NOMO-1 treated with dmso at 0.1 percent for 144 hours (cell line): Measurements from ENCODE around the gene ST3GAL4.

Experiments used
- DNase-seq: peaks from one replicate; lab custom pipeline; 2025; ENCODE audit not compliant: unreplicated experiment; lab: John Stamatoyannopoulos, UW

Gene ST3GAL4

DNA sequence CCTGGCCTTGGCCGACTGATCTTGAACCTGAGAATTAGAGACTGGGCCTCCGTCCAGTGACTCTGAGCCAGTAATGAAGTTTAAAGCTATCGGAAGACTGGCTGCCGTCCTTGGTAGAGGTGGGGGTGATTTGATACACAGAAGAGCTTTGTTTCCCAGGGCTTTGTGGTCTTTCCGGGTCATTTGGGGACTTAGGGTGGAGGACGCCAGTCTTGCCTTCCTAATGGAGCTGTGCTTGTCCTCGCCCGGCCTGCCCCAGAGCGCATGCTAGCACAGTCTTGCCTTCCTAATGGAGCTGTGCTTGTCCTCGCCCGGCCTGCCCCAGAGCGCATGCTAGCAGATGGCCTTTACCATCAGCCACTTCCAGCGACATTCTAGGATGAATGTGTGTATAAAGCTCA, 65.8 kb downstream of the ST3GAL4 start:
- no peak for DNase-seq

DNA sequence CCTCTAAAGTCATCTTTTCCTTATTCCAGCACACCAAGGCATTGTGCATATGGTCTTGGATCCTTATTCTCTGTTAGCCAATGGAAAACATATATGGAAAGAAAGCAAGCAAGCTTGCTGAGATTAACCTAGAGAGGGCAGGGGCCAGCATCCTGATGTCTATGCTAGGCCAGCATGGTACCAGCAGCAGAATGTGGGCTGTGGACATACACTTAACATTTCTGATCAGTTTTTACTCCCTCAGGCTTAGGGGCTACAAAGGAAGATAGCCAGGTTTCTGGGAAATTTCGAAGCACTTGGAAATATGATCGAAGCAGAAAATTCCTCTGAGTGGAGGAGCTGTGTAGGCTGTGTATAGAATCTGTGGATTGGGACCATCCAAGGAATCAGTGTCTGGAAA, 67.0 kb downstream of the ST3GAL4 start:
- no peak for DNase-seq

DNA sequence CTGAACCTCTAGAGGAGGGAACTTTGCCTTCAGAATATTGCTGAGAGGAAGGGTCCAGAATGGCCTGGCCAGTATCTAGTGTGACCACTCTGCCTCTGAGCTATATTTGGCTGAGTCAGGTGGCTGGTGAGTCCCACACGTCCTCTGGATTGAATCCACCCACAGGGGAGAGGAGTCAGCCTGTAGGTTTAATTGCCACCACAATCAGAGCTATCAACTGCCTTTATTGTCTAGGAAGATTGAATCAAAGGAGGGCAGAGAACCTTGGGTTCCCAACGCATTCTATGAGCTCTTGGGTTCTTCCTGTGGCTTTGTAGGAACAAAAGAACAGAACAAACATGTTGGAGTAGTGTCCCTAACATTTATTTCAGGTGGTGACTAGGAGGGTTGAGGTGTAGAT, 67.7 kb downstream of the ST3GAL4 start:
- DNase-seq, result no peak

DNA sequence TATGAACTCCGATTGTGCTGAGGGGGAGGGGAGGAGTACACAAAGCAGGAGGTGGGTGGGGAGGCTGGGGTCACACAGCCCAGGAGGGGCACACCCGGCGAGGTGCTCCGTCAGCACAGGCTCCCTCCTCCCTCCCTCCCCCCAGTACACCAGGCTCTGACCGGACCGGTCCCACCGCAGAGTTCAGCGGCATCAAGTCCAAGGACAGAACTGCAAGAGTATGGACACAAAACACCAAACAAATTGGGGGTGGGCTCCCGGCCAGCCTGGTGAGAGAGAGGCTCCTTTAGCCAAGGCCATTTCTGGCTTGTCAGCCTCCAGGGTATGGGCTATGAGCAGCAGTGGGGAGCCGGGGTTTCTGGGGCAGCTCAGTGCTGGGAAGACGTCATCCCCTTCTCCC, 68.3 kb downstream of the ST3GAL4 start:
- no peak for DNase-seq

DNA sequence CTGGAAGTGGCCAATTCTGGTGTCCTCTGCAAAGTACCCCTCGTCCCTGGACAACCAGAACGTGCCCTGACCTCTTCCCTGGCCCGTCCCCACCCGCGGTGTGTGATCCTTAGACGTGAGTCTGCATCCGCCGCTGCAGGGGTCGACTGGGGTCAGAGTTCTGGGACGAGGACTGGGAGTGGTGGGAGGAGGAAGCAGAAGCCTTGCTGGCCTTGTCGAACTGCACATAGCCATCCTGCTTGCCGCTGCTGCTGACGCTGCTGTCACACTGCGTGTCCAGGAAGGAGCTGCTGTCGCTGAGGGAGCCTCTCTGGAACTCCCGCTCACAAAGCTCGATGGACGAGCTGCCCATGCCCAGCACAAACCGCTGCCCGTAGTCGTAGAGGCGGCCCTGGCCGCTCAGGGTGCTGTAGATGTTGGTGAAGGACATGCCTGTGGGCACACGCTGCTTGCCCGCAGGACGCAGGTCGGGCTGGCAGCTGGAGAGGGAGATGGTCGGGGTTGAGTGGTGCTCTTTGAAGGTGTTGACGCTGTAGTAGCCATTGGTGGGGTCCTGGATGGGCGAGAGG, 69.1 kb downstream of the ST3GAL4 start:
- no peak for DNase-seq

DNA sequence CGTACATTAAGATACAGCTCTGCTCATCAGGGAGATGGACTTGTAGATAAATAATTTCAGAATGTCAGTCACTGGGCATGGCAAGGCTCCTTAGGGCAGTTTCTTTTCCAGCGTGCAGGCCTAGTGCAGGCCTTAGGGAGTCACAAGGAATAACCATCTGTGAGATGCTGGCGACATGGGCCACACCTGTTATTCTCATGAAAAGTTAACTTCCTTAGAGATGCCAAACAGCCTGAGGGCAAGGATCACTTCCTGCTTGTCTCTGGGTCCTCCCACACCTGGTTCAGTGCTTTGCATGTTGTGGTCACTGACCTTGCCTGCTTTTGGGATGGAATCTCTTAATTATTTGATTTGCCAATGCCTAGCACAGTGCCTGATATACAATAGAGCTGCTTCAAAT, 70.6 kb downstream of the ST3GAL4 start:
- DNase-seq, result no peak

DNA sequence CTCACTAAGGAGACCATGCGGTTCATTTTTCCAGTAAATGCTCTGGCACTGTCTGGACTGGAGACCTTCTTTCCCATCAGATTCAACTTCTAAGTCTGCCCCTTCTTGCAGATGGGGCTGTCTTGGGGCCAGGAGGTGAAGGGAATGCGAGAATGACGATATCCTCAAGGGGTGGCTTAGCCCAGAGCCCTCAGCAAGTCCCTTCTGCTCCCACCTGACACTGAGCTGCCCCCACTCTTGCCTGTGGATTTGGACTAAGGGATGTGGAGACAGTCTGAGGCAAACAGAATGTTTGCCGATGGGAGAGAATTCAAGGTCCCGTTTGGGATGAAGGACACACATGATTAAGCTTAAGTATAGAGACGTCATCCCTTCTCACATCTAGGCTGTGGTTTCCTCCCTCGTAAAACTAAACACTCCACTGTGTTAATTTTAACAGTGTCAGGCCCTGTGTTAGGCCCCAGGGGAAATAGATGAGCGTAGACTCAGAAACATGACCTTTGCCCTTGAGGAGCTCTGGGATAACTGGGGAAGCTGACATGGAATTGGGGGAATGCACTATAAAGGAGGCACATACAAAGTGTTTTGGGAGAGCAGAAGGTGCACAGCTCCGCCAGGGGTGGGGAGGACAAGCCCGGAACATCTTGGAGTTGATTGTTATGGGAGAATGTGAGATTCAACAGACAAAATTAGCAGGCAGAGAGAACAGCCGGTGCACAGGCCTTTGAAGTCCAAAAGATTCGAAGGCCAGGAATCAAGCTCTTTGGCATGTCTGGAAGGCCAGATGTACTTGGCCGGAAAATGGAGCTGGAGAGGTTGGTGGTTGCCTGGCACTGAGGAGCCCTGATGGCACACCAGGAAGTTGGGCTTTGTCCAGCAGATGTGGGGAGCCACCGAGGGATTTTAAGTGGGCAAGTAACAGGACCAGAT, 71.6 kb downstream of the ST3GAL4 start:
- DNase-seq, result no peak

DNA sequence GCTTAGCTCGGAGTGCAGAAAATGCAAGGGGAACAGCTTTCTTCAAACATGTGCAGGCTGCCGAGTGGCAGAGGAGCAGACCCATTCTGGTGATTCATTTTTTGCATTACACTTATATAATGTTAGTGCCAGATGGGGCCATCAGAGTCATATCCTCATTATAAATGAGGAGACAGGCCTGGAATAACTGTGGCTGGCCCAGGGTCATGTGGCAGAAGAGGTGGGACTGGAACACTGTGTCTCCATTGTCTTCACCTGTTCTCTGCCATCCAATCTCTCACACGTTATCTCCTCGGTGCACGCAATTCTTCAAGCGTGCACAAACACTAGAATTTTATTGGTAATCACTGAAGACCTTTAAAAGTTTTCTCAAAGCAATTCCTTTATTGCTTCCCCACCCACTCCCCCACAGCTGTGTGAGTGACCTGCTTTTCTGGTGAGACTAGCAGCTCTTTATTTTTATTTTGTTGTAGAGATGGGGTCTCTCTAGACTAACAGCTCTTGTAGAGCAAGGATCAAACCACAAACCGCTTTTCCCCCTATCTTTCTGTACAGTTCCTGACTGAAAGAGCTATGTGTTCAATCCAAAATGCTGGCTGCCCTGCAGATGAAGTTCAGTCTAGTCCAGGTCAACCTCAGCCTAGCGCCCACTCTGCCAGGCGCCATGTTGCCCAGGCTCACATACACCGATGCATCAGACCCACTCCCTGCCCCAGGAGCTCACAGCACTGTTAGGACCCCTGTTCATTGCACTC, 75.3 kb downstream of the ST3GAL4 start:
- no peak for DNase-seq

DNA sequence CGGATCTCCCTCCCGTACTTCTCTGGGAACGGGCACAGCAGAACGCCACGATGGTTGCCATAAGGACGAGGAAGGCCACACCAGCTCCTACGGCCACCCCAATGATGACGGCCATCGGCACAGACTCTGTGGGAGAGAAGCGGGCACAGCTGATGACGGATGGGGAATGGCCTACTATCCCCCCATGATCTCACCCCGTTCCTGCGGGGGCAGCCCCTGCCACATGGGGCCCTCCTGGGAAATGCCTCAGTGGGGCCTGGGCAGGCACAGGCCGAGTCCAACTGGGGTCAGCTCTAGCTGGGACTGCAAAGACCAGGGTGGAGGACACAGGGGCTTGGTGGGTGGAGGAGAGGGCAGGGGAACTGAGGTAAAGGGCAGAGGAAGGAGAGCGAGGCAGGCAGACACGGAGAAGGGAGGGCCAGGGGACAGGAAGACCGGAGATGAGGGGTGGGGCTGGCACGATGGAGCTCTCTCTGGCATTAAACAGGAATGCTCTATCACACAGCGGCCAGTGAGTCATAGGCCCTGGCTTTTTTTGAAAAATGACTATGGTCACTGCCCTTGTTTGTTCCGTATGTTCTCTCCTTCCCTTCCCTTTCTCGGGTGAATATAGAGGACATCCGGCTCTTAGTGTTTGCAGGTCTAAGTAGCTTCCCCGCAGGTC, 76.0 kb downstream of the ST3GAL4 start:
- DNase-seq, result no peak

DNA sequence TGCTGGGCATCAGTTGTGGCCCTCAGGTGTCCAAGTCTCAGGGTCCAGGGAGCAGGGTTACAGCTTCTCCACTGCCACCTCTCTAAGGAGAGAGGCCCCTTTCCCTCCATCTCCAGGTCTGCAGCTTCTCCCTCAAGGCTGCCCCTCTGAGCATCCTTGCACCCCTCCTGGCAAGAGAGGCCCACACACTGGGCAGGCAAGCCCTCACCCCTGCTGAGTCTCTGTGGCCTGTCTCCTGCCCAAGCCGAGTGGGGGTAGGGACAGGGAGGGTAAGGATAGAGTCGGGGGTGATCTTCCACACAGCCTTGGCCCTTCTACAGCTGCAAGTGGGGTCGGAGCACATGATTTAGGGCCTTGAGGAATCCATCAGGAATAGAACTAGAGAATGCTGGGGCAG, 76.6 kb downstream of the ST3GAL4 start:
- DNase-seq, result no peak

DNA sequence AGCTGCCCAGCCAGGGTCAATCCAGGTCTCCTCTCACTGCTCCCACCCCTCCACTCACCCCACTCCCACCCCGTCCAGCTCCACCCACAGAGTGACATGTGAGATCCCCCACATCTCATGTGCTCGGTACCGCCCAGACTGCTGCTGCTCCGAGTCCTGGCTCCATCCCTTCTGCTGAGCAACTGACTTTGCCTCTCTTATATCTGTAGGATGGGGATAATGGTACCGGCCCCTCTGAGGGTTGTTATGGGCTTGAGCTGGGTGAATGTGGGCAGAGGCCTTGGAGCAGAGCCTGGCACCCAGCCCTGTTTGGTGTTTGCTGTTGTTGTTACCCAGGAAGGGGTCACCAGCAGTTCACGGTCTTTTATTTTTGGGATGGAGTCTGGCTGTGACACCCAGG, 77.0 kb downstream of the ST3GAL4 start:
- DNase-seq, result no peak

DNA sequence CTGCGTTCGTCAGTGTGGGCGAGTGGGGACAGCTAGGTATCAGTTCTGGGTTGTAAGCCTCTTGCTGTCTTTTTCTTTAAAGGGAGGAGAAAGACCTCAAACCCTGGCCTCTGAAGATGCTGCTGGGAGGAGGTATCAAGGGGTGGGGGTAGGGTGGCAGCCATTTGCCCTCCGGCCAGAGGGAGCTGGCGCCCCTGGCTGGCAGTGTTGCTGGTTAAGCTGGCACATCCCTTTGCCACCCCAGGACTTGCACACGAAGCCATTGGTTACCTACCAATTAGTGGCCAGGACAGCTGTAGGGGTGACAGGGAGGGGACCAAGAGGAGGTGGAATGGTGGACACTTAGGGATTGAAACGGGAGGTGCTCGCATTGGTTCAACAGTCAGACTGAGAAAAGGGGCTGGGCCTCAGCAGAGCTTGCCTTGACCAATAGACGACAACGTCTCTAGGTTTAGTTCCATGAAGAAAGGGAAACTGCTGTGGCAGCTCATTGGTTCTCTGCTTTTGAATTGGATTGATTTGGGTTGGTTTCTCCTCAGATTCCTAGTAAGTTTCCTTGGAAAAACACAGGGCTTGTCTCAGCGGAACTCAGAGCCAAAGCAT, 77.9 kb downstream of the ST3GAL4 start:
- no peak for DNase-seq

DNA sequence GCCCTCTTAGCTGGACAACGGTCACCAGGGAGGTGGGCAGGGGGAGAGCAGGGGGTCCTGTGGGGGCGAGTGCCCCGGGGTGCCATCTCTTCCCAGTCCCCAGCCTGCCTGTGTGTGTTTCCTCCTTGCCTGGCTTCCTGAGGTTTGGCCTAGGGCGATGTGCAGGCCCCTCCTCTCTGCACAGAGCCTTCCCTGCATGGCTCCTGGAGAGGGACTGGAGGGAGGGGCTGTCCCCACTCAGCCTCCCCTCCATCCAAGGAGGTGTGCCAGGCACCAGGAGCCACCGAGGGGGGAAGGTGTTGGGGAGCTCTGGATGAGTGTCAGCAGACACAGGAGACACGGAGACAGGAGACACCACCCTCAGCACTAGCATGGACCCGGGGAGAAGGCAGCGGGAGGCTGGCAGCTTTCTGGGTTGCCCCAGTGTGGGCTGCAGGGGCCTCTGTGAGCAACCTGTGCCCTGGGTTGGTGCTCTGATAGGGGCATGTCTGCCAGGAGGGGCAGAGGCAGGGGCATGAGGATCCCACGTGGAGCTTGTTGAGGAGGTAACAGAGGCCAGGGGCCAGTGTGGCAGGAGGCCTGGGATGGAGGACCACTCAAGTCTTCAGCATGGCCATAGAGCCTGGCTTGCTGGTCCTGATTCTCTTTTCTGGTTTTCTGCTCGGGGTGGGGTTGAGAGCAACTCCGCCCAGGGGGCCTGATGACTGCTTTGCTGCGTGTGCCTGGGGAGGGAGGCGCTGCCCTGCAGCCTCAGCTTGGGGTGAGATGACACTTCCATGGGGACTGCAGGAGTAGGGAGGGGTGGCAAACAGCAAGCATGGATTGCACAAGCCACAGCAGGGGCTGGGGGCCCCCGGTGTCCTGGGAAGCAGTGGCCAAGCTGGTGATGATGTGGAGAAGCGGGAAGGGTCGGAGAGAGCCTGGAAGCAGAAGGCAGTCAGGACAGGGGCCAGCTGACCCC, 78.8 kb downstream of the ST3GAL4 start:
- no peak for DNase-seq

DNA sequence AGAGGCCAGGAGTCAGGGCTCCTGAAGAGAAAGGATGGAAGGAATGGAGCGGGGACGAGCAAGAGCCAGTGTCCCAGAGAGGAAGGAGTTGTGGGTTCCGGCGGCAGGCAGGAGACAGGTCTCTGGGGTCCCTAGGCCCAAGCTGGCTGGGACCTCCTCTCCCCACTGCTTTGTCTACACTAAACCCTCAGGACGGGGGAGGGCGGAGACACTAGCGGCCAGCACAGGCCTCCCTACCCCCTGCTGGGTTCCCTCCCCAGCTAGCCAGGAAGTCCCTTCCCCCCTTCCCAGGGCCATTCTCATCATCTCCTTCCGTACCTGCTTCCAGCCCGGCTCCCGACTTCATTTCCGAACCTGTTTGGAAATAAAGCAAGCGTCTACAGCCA, 79.5 kb downstream of the ST3GAL4 start:
- DNase-seq, result no peak

DNA sequence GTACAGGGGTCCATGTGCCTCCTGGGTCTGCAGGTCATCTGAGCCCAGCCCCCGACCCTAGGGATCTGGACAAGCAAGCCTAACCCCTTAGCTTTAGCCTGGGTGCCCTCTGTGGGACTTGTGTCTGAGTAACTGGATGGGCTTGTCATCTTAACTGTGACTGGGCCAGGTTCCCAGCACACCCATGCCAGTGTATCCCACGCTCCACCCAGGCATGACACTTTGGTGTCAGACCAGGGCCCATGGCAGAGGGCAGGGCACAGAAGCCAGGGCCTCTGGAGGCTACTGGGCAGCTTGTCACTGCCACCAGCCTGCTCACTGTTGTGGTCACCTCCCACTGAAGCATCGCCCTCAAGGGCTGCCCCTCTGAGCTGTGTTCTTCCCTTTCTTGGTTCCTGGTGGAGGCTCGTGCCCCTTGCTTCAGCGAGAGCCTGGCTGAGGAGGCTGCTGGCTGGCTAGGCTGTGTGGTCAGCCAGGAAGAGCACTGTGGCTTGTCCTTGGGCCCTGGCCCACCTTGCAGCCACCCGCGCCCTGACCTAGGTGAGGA, 80.8 kb downstream of the ST3GAL4 start:
- no peak for DNase-seq

DNA sequence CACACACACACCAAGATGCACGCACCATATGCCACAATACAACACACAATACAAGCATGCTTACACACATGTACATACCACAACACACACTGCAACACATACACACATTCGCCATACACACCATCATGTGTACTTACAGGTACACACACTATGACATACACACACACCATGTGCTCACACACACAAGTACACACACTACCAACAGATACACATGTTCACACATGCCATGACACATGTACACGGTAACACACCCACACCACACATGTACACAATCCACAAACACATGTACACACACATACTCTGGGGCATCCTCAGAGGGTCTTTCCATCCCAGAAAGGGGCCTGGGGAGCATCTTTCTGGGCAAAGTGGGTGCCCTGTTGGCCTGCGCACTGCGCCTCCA, 82.2 kb downstream of the ST3GAL4 start:
- DNase-seq, result no peak

DNA sequence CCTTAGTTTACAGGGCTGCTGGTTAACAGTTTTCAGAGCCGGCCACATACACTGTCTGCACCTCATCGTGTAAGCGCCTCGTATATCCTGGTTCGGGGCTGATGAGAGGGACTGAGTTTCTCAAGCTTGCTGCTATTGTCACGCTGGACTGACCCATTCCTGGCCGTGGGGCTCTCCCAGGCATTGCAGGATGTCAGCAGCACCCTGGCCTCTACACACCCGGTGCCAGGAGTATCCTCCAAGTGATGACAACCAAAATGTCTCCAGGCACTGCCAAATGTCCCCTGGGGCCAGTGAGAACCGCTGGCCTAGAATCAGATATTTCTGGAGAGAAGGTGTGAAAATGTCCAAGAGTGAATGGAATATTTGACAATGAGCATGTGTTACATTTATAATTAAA, 82.8 kb downstream of the ST3GAL4 start:
- no peak for DNase-seq

DNA sequence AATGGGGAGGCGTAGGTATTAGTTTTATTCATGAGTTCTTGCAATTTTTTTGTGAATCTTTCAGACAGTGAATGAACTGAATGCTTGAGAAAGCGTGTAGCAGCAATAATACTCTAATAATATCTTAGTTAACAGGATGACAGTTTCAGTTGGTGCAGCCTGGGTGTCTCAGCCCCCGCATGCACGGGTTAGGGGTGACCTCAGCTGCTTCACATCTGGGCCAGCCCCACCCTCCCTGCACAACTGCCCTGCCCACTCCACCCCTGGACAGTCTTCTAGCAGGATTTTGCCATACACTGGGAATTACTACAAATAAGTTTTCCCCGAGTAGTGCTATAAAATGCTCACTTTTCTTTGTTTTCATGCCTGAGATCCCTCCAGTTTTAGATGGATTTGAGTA, 83.2 kb downstream of the ST3GAL4 start:
- no peak for DNase-seq

DNA sequence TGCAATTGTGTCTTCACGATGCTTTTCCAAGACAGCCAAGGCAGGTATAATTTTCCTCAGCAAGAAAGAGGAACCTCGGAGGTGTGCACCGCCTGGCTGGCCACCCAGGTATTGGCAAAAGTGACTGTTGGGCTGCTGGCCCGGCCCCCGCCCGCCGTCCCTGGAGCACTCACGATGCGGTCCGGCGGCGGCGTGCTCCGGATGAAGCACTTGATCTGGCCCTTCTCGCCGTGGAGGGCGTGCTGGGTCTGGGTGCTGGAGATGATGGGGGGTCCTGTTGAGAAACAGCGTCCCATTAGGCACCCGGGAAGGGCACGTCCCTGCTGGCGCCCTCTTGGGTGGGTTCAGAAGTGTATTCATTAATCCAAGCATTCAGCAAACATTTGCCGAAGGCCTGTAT, 84.8 kb downstream of the ST3GAL4 start:
- DNase-seq, result no peak
